ENCODE results near the gene HDHD3. TPM values are rescaled to one million over a fixed set of nuclear protein-coding genes. Genes with fewer than 3 reads are reported as not detected.

The HDHD3 gene
- total RNA-seq, result 7.2 and 11.2 TPM in 2 replicates

GRCh38 chr9:113376634-113377567, at the start of gene HDHD3:
TSS of gene HDHD3 (minus strand) at chr9:113376986. CDS start at chr9:113374354, 2,632 bp downstream.

GRCh38 chr9:113410207-113410864, 33.5 kb upstream of the HDHD3 start, which contains the start of the genes C9orf43 and POLE3:
TSS of gene C9orf43 (plus strand) at chr9:113410747. CDS start at chr9:113413494, 2,747 bp downstream.
TSS of gene POLE3 (minus strand) at chr9:113410675. CDS start at chr9:113410293, 382 bp downstream.

GRCh38 chr9:113401027-113401792, 24.4 kb upstream of the HDHD3 start, which contains the start of gene ALAD:
TSS of gene ALAD (minus strand) at chr9:113401284. CDS start at chr9:113393559, 7,725 bp downstream.

GRCh38 chr9:113349445-113350094, 27.2 kb downstream of the HDHD3 start, which contains the start of gene BSPRY:
TSS of gene BSPRY (plus strand) at chr9:113349541. CDS start at chr9:113349580, 39 bp downstream.

GRCh38 chr9:113340011-113340699, 36.6 kb downstream of the HDHD3 start, which contains the start of gene WDR31:
TSS of gene WDR31 (minus strand) at chr9:113340275. CDS start at chr9:113332022, 8,253 bp downstream.

Other genes starting within 250 kb of the HDHD3 start
- 5.2 and 6.8 TPM in 2 replicates for gene SLC31A2, start 226.0 kb downstream of the HDHD3 start, total RNA-seq
- gene FKBP15, start 155.7 kb downstream of the HDHD3 start, total RNA-seq, result 12.6 and 13.7 TPM in 2 replicates
- gene SLC31A1, start 155.4 kb downstream of the HDHD3 start, total RNA-seq, result 8.2 and 19.9 TPM in 2 replicates
- gene CDC26, start 101.4 kb downstream of the HDHD3 start, total RNA-seq, result 47.1 and 64.3 TPM in 2 replicates
- 16.8 and 17.7 TPM in 2 replicates for gene PRPF4, start 101.3 kb downstream of the HDHD3 start, total RNA-seq
- not detected in 2 replicates for gene RNF183, start 73.6 kb downstream of the HDHD3 start, total RNA-seq
- gene WDR31, start 36.7 kb downstream of the HDHD3 start, total RNA-seq, result 2.8 and 3.8 TPM in 2 replicates
- not detected in 2 replicates for gene BSPRY, start 27.4 kb downstream of the HDHD3 start, total RNA-seq
- gene ALAD, start 24.3 kb upstream of the HDHD3 start, total RNA-seq, result 36.1 and 36.7 TPM in 2 replicates
- gene POLE3, start 33.7 kb upstream of the HDHD3 start, total RNA-seq, result 14.6 and 19.1 TPM in 2 replicates
- 0.16 and 0.26 TPM in 2 replicates for gene C9orf43, start 33.8 kb upstream of the HDHD3 start, total RNA-seq
- gene RGS3, start 86.7 kb upstream of the HDHD3 start, total RNA-seq, result 20.8 and 60.0 TPM in 2 replicates